ENCODE data around the gene TMEM179. TPM values are rescaled to one million over a fixed set of nuclear protein-coding genes. Genes with fewer than 3 reads are reported as not detected.
"Not testable (repeated sequence)": the region's sequence is repeated elsewhere in the genome, so short reads cannot be mapped to it uniquely, and the experiment has no call there.

TMEM179 gene
- total RNA-seq, 2 donors from 2014 or later: not detected

- Mint-ChIP-seq H3K27me3 (peaks cover 26% of the 10 kb centered on the region), H3K4me1 (peaks cover 3% of the 10 kb centered on the region), H3K36me3 (ENCODE audit: low read depth) (peaks cover 2% of the 10 kb centered on the region), H3K4me3 (peak overlapping the region; percentile 12), H3K27ac (no peak overlapping the region)
- DNase-seq (no peak), ATAC-seq (no peak)
- H3K9me3 ChIP-seq (ENCODE audit: control insufficient read depth, low read length, poor library complexity, severe bottlenecking): no peaks in the 10 kb centered on the region
Measured at GRCh38 chr14:104584557-104584956, 20.0 kb downstream of the TMEM179 start.

GRCh38 chr14:104583424-104584306 lies 20.9 kb downstream of the TMEM179 start:
- H3K27me3 Mint-ChIP-seq: peaks cover 26% of the 10 kb centered on the region
- H3K36me3 Mint-ChIP-seq (ENCODE audit: low read depth): peaks cover 2% of the 10 kb centered on the region
- no peak overlapping the region for H3K27ac Mint-ChIP-seq
- H3K4me1 Mint-ChIP-seq: peaks cover 3% of the 10 kb centered on the region
- no peak for ATAC-seq
- DNase-seq: no peak
- H3K9me3 ChIP-seq (ENCODE audit: control insufficient read depth, low read length, poor library complexity, severe bottlenecking): no peaks in the 10 kb centered on the region
- H3K4me3 Mint-ChIP-seq: no peak overlapping the region

GRCh38 chr14:104582662-104583061 lies 21.9 kb downstream of the TMEM179 start:
- Mint-ChIP-seq H3K27ac (no peak overlapping the region), H3K4me3 (no peak overlapping the region), H3K4me1 (peaks cover 3% of the 10 kb centered on the region), H3K36me3 (ENCODE audit: low read depth) (peaks cover 2% of the 10 kb centered on the region), H3K27me3 (peaks cover 26% of the 10 kb centered on the region)
- no peaks in the 10 kb centered on the region for H3K9me3 ChIP-seq (ENCODE audit: control insufficient read depth, low read length, poor library complexity, severe bottlenecking)
- no peak for DNase-seq
- no peak for ATAC-seq

GRCh38 chr14:104582005-104582404 lies 22.6 kb downstream of the TMEM179 start:
- ATAC-seq: no peak
- peaks cover 2% of the 10 kb centered on the region for H3K36me3 Mint-ChIP-seq (ENCODE audit: low read depth)
- H3K27ac Mint-ChIP-seq: no peak overlapping the region
- H3K9me3 ChIP-seq (ENCODE audit: control insufficient read depth, low read length, poor library complexity, severe bottlenecking): no peaks in the 10 kb centered on the region
- no peak for DNase-seq
- H3K27me3 Mint-ChIP-seq: peaks cover 26% of the 10 kb centered on the region
- H3K4me1 Mint-ChIP-seq: peaks cover 3% of the 10 kb centered on the region
- H3K4me3 Mint-ChIP-seq: no peak overlapping the region

GRCh38 chr14:104581521-104581920 lies 23.1 kb downstream of the TMEM179 start:
- H3K4me3 Mint-ChIP-seq: no peak overlapping the region
- peaks cover 2% of the 10 kb centered on the region for H3K36me3 Mint-ChIP-seq (ENCODE audit: low read depth)
- DNase-seq: no peak
- no peak for ATAC-seq
- peaks cover 3% of the 10 kb centered on the region for H3K4me1 Mint-ChIP-seq
- H3K27ac Mint-ChIP-seq: no peak overlapping the region
- H3K27me3 Mint-ChIP-seq: peaks cover 26% of the 10 kb centered on the region
- H3K9me3 ChIP-seq (ENCODE audit: control insufficient read depth, low read length, poor library complexity, severe bottlenecking): no peaks in the 10 kb centered on the region

- no peak for DNase-seq
- H3K9me3 ChIP-seq (ENCODE audit: control insufficient read depth, low read length, poor library complexity, severe bottlenecking): no peaks in the 10 kb centered on the region
- peaks cover 3% of the 10 kb centered on the region for H3K4me1 Mint-ChIP-seq
- peaks cover 26% of the 10 kb centered on the region for H3K27me3 Mint-ChIP-seq
- no peak overlapping the region for H3K27ac Mint-ChIP-seq
- H3K36me3 Mint-ChIP-seq (ENCODE audit: low read depth): peaks cover 2% of the 10 kb centered on the region
- ATAC-seq: no peak
- H3K4me3 Mint-ChIP-seq: no peak overlapping the region
Measured at GRCh38 chr14:104580961-104581360, 23.6 kb downstream of the TMEM179 start.

- not testable (repeated sequence) for ATAC-seq, H3K4me3 Mint-ChIP-seq
- H3K27me3 Mint-ChIP-seq: peaks cover 28% of the 10 kb centered on the region
Measured at GRCh38 chr14:104579939-104580338, 24.6 kb downstream of the TMEM179 start.

GRCh38 chr14:104579507-104579906 lies 25.1 kb downstream of the TMEM179 start, which contains the start of gene C14orf180:
C14orf180 (plus strand) TSS chr14:104579764; CDS start chr14:104586431, 6,667 bp downstream.
- peaks cover 3% of the 10 kb centered on the region for H3K4me1 Mint-ChIP-seq
- no peaks in the 10 kb centered on the region for H3K36me3 Mint-ChIP-seq (ENCODE audit: low read depth)
- no peak for DNase-seq
- H3K9me3 ChIP-seq (ENCODE audit: control insufficient read depth, low read length, poor library complexity, severe bottlenecking): no peaks in the 10 kb centered on the region
- no peak within 1 kb of the TSS for H3K27ac Mint-ChIP-seq
- peaks cover 28% of the 10 kb centered on the region for H3K27me3 Mint-ChIP-seq
- ATAC-seq: no peak
- H3K4me3 Mint-ChIP-seq: no peak within 1 kb of the TSS

More at GRCh38 chr14:104579939-104580338, 24.6 kb downstream of the TMEM179 start:
- not testable (repeated sequence) for DNase-seq; H3K36me3 Mint-ChIP-seq (ENCODE audit: low read depth); H3K4me1 Mint-ChIP-seq; H3K9me3 ChIP-seq (ENCODE audit: control insufficient read depth, low read length, poor library complexity, severe bottlenecking); H3K27ac Mint-ChIP-seq

- Mint-ChIP-seq H3K4me1 (no peaks in the 10 kb centered on the region), H3K4me3 (no peak overlapping the region), H3K27ac (no peak overlapping the region), H3K27me3 (peaks cover 21% of the 10 kb centered on the region), H3K36me3 (ENCODE audit: low read depth) (no peaks in the 10 kb centered on the region)
- DNase-seq (no peak), ATAC-seq (no peak)
- no peaks in the 10 kb centered on the region for H3K9me3 ChIP-seq (ENCODE audit: control insufficient read depth, low read length, poor library complexity, severe bottlenecking)
Measured at GRCh38 chr14:104578321-104578720, 26.3 kb downstream of the TMEM179 start.

GRCh38 chr14:104577847-104578301 lies 26.7 kb downstream of the TMEM179 start:
- ATAC-seq (no peak), DNase-seq (no peak)
- no peaks in the 10 kb centered on the region for H3K4me1 Mint-ChIP-seq
- no peak overlapping the region for H3K27ac Mint-ChIP-seq
- H3K27me3 Mint-ChIP-seq: peaks cover 20% of the 10 kb centered on the region
- H3K4me3 Mint-ChIP-seq: no peak overlapping the region
- no peaks in the 10 kb centered on the region for H3K36me3 Mint-ChIP-seq (ENCODE audit: low read depth)
- H3K9me3 ChIP-seq (ENCODE audit: control insufficient read depth, low read length, poor library complexity, severe bottlenecking): no peaks in the 10 kb centered on the region

GRCh38 chr14:104577426-104577825 lies 27.1 kb downstream of the TMEM179 start:
- Mint-ChIP-seq H3K4me3 (no peak overlapping the region), H3K4me1 (no peaks in the 10 kb centered on the region), H3K27me3 (peaks cover 20% of the 10 kb centered on the region), H3K36me3 (ENCODE audit: low read depth) (no peaks in the 10 kb centered on the region), H3K27ac (no peak overlapping the region)
- ATAC-seq: no peak
- no peak for DNase-seq
- no peaks in the 10 kb centered on the region for H3K9me3 ChIP-seq (ENCODE audit: control insufficient read depth, low read length, poor library complexity, severe bottlenecking)

- Mint-ChIP-seq H3K27me3 (peaks cover 20% of the 10 kb centered on the region), H3K36me3 (ENCODE audit: low read depth) (no peaks in the 10 kb centered on the region), H3K4me1 (no peaks in the 10 kb centered on the region), H3K4me3 (no peak overlapping the region), H3K27ac (no peak overlapping the region)
- DNase-seq: no peak
- ATAC-seq: no peak
- no peaks in the 10 kb centered on the region for H3K9me3 ChIP-seq (ENCODE audit: control insufficient read depth, low read length, poor library complexity, severe bottlenecking)
Measured at GRCh38 chr14:104576970-104577332, 27.6 kb downstream of the TMEM179 start.

- Mint-ChIP-seq H3K36me3 (ENCODE audit: low read depth) (no peaks in the 10 kb centered on the region), H3K4me3 (no peak overlapping the region), H3K27me3 (peaks cover 16% of the 10 kb centered on the region), H3K27ac (no peak overlapping the region), H3K4me1 (no peaks in the 10 kb centered on the region)
- H3K9me3 ChIP-seq (ENCODE audit: control insufficient read depth, low read length, poor library complexity, severe bottlenecking): no peaks in the 10 kb centered on the region
- no peak for DNase-seq
- no peak for ATAC-seq
Measured at GRCh38 chr14:104576232-104576969, 28.2 kb downstream of the TMEM179 start.

All from T-helper 17 cell (primary cell).